ENCODE measurements around the gene PTPRD. TPM values are rescaled to one million over a fixed set of nuclear protein-coding genes. Genes with fewer than 3 reads are reported as not detected.

Gene PTPRD
- total and polyA plus RNA-seq, 2 experiments from 2014 or later, result 11.5 to 58.0 TPM

DNA sequence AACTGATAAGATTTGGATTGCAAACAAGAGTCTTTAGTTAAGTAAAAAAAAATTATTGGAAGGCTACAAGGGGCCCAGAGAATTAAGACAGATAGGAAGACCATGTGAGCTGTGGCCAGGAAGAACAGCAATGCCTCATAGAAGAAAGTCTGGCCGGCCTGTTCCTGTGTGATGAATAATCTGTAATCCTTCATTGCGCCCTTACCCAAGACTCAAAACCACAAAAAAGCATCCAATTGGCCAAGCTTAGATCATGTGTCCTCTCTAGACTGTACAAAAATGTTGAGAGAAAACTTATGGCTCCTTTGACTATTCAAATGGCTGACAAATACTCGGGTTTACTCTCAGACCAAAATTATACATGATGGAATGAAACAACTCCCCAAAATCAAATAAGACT is 1383.5 kb downstream of the PTPRD start (continued):
- TF ChIP-seq, protein P1, sequence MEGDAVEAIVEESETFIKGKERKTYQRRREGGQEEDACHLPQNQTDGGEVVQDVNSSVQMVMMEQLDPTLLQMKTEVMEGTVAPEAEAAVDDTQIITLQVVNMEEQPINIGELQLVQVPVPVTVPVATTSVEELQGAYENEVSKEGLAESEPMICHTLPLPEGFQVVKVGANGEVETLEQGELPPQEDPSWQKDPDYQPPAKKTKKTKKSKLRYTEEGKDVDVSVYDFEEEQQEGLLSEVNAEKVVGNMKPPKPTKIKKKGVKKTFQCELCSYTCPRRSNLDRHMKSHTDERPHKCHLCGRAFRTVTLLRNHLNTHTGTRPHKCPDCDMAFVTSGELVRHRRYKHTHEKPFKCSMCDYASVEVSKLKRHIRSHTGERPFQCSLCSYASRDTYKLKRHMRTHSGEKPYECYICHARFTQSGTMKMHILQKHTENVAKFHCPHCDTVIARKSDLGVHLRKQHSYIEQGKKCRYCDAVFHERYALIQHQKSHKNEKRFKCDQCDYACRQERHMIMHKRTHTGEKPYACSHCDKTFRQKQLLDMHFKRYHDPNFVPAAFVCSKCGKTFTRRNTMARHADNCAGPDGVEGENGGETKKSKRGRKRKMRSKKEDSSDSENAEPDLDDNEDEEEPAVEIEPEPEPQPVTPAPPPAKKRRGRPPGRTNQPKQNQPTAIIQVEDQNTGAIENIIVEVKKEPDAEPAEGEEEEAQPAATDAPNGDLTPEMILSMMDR (conservative IDR thresholded peaks at IDR 0.05; ENCODE audit: low read depth in 2 of 2), result no peak
- TF ChIP-seq, protein P2, sequence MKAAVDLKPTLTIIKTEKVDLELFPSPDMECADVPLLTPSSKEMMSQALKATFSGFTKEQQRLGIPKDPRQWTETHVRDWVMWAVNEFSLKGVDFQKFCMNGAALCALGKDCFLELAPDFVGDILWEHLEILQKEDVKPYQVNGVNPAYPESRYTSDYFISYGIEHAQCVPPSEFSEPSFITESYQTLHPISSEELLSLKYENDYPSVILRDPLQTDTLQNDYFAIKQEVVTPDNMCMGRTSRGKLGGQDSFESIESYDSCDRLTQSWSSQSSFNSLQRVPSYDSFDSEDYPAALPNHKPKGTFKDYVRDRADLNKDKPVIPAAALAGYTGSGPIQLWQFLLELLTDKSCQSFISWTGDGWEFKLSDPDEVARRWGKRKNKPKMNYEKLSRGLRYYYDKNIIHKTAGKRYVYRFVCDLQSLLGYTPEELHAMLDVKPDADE (IDR thresholded peaks at IDR 0.05), result no peak
- TF ChIP-seq EZH2phosphoT487 (IDR thresholded peaks at IDR 0.05; ENCODE audit: unreplicated experiment), result no peak
- no peak for TF ChIP-seq JUNB (IDR thresholded peaks at IDR 0.05; ENCODE audit: unreplicated experiment)
- no peak for TF ChIP-seq ZNF331 (CRISPR knock-in tag; IDR thresholded peaks at IDR 0.05; ENCODE audit: low read depth)

DNA sequence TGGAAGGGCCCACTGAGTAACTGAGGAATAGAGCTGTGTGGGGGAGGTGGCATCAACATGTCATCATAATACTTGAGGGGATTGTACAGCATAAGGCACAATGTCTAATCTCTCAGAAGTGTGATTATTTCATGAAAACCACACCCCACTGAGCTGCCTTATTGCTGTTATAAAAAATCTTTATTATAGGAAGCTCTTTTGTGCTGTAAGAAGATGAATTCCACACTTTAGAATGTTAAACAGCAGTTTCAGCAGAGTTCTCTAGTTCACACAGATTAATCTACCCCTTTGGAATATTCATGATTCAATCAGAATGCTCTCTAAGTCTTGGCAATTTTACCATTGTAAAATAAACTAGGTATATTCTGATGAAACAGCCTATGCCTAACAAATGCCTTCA is 1389.6 kb downstream of the PTPRD start:
- Mint-ChIP-seq H3K27ac (no peak overlapping the region), H3K36me3 (ENCODE audit: low read depth) (no peaks in the 10 kb centered on the region), H3K4me3 (no peak overlapping the region), H3K27me3 (ENCODE audit: insufficient read depth, low read depth, poor library complexity) (no peaks in the 10 kb centered on the region), H3K4me1 (no peaks in the 10 kb centered on the region), H3K9me3 (no peaks in the 10 kb centered on the region)
- H3K4me1 ChIP-seq (ENCODE audit: insufficient read depth), result no peaks in the 10 kb centered on the region
- no peaks in the 10 kb centered on the region for H3K79me2 ChIP-seq (replicated peaks; ENCODE audit: insufficient read depth)
- no peaks in the 10 kb centered on the region for H3K27me3 ChIP-seq (ENCODE audit: insufficient read depth)
- no peak overlapping the region for H3K27ac ChIP-seq (ENCODE audit: low read depth)
- no peaks in the 10 kb centered on the region for H3F3A ChIP-seq (replicated peaks; ENCODE audit: low read depth)
- H3K4me2 ChIP-seq, result no peak overlapping the region
- no peak overlapping the region for H2AFZ ChIP-seq
- no peaks in the 10 kb centered on the region for H3K9me2 ChIP-seq (ENCODE audit: insufficient read depth)
- no peak overlapping the region for H3K4me3 ChIP-seq
- no peaks in the 10 kb centered on the region for H4K20me1 ChIP-seq (replicated peaks; ENCODE audit: insufficient read depth)
- DNase-seq (ENCODE audit: low spot score) (no peak), ATAC-seq (no peak)
- TF ChIP-seq STAT1 (IDR thresholded peaks at IDR 0.05; ENCODE audit: unreplicated experiment), result no peak
- TF ChIP-seq, protein P2 (IDR thresholded peaks at IDR 0.05), result no peak
- TF ChIP-seq, protein P3, sequence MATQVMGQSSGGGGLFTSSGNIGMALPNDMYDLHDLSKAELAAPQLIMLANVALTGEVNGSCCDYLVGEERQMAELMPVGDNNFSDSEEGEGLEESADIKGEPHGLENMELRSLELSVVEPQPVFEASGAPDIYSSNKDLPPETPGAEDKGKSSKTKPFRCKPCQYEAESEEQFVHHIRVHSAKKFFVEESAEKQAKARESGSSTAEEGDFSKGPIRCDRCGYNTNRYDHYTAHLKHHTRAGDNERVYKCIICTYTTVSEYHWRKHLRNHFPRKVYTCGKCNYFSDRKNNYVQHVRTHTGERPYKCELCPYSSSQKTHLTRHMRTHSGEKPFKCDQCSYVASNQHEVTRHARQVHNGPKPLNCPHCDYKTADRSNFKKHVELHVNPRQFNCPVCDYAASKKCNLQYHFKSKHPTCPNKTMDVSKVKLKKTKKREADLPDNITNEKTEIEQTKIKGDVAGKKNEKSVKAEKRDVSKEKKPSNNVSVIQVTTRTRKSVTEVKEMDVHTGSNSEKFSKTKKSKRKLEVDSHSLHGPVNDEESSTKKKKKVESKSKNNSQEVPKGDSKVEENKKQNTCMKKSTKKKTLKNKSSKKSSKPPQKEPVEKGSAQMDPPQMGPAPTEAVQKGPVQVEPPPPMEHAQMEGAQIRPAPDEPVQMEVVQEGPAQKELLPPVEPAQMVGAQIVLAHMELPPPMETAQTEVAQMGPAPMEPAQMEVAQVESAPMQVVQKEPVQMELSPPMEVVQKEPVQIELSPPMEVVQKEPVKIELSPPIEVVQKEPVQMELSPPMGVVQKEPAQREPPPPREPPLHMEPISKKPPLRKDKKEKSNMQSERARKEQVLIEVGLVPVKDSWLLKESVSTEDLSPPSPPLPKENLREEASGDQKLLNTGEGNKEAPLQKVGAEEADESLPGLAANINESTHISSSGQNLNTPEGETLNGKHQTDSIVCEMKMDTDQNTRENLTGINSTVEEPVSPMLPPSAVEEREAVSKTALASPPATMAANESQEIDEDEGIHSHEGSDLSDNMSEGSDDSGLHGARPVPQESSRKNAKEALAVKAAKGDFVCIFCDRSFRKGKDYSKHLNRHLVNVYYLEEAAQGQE (IDR thresholded peaks at IDR 0.05; ENCODE audit: unreplicated experiment), result no peak
- TF ChIP-seq ZNF114 (CRISPR knock-in tag; IDR thresholded peaks at IDR 0.05), result no peak
- no peak for TF ChIP-seq ZNF331 (CRISPR knock-in tag; IDR thresholded peaks at IDR 0.05; ENCODE audit: low read depth)
- TF ChIP-seq CREB1 (CRISPR knock-in tag; IDR thresholded peaks at IDR 0.05; ENCODE audit: low read depth), result no peak
- TF ChIP-seq, protein P1 (conservative IDR thresholded peaks at IDR 0.05; ENCODE audit: low read depth in 2 of 2), result no peak
- TF ChIP-seq EZH2phosphoT487 (IDR thresholded peaks at IDR 0.05; ENCODE audit: unreplicated experiment), result no peak
- TF ChIP-seq POLR2AphosphoS5 (IDR thresholded peaks at IDR 0.05; ENCODE audit: low read depth), result no peak
- no peaks in the 10 kb centered on the region for H3K36me3 ChIP-seq (ENCODE audit: insufficient read depth)
